GM19463 (cell line): Measurements from ENCODE around the gene HLA-DRA.

ENCODE experiments used
- ATAC-seq: cut with Tn5 transposase; IDR thresholded peaks from one replicate; pipeline ENCODE4 v1.9.1; 2021; ENCODE audit warnings: mild to moderate bottlenecking, moderate library complexity; ENCODE audit not compliant: unreplicated experiment

The HLA-DRA gene

DNA sequence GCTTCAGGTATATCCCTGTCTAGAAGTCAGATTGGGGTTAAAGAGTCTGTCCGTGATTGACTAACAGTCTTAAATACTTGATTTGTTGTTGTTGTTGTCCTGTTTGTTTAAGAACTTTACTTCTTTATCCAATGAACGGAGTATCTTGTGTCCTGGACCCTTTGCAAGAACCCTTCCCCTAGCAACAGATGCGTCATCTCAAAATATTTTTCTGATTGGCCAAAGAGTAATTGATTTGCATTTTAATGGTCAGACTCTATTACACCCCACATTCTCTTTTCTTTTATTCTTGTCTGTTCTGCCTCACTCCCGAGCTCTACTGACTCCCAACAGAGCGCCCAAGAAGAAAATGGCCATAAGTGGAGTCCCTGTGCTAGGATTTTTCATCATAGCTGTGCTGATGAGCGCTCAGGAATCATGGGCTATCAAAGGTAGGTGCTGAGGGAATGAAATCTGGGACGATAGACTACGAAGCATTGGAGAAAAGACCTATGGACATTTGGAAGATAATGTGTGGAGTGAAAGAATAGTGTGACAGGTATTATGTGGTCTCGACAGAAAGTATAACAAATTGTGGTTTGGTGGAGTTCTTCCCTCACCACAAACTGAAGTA is at the start of gene HLA-DRA:
TSS of gene HLA-DRA (plus strand) at position 286 of the 613 bp plus-strand sequence. CDS start at position 350, 64 bp downstream.
- ATAC-seq: peak; percentile 46

DNA sequence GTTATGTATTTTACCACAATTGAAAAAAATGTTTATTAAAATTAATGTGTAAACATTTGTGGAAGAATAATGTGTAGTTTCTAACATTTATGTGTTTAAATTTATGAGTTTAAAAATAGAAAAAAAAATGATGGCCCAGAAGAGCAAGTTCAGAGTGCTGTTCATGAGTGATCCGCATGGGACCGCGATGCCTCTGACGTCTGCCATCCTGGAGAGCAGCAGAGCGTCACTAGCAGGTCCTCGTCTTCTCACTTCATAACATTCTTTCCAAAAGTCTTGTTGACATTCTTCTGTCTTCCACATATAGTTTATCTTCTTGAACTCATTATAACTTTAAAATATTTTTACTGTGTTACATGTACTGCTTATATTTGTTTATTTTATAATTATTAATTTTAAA is 48.2 kb upstream of the HLA-DRA start:
- ATAC-seq: no peak

DNA sequence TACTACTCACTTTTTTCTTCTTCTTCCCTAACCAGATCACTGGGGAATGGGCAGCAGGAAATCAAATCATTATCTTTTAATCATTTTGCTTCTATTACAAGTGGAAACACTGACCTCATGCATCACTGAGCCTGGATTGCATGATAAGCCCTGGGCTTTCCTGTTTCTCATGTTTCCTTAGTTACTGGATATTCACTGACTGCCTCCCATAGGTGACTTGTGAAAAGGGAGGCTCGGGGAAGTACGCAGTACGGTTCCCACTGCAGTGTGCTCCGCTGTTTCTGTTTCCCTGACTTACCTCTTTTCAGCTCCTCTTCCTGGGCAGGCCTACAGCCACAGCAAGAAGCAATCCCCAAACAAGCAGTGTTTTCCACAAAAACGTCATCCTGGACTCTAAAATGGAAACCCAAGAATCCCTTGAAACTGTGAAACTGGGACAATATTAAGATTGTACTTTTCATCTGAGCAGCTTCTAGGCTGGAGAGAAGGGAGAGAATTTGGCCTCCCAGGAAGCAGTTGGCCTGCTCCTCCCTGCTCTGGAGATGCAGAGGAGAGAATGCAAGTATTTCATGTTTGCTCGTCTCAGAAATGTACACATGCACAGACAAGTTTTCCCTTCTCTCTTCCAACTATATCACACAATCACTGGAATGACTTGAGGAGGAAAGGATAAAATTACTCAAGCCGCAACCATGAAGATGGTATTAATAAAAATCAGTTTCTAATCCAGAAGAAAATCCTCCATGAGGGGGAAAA is 45.8 kb upstream of the HLA-DRA start:
- no peak for ATAC-seq

DNA sequence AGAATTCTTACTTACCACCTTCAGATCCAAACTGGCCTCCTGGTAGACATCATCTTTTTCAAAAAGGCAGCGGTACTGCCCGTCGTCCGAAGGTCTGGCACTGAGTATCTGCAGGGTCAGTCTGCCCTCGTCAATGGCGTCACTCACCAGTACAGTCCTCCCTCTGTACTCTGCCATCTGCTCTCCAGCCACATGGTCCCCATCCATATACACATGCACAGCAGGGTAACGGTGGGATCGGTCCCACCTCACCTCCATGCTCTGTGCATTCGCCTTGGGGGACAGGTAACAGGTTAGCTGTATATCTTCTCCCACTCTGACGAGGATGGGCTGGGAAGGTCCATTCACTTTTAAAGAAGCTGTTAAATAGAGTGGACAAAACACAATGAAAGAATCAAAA is 43.7 kb upstream of the HLA-DRA start:
- ATAC-seq: no peak

DNA sequence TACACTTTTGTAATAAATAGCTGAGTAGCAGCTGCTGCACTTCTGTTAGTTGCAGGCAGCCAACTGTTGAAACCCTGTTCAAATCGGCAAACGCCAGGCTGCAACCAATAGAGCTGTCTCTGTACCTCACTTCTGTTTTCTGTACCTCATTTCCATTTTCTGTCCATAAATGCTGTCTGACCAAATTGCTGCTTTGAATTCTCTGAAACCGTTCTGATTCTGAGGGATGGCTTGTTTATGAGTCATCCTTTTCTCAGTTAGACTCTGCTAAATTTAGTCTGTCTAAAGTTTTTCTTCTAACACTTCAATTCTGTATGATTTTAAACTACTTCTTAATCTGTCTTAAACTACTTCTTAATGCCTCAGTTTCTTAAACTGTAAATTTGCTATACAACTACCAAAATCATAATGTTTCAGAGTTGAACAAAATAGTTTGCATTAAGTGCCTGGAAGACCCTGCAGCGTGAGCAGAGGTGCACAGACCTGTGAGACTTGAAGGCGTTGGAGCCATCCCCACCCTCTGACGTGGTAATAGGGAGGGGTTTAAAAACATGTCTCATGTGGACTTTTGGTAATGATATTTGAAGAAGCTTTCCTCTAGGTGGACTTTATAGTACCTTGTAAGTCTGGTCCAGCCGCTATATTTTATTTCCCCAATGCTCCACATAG is 42.3 kb upstream of the HLA-DRA start:
- ATAC-seq: peak; percentile 82

DNA sequence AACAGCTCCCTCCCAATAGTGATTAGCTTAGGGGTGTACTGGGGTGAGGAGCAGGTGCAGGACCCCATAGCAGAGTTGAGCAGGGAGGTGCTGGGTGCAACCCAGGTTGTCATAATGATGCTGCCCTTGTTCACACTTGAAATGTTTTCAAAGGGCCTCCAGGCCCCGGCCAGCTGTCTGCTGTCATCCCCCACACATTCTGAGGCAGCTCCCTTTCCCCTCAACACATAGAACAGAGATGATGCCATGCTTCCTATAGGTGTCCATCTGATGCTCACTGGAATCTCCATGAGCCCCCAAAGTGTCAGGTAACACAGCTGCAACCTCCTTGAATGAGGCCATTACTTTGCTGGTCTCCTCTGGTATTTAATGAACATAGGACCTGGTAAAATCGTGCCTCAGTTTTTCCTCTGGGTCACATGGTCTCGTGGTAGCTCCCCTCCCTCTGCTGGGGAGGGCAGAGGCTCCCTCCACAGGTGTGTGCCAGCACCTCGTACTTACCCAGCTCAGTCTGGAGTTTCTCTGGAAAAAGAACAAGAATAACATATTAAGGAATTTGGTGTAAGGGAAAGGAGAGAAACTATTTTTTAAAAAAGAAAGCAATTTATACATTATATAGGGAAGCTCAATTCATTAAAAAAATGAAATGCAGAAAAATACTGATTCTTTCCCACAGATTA is 38.3 kb upstream of the HLA-DRA start:
- ATAC-seq: no peak

DNA sequence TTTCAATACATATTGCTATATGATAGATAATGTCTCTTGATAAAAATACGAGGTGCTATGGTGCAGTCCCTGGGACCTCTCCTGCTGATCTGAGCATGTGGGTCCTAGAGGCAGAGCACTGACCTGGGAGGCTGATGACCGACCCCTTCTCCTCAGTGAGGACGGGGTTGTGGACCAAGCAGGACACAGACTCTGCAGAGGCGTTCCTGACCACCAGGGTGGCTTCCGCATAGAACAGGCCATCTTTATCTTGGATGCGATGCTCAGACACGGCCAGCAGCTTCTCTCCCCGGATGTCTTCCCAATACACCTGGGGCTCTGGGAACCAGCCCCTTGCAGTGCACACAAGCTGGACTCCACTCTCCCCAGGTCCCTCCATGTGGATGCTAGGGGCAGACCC is 36.9 kb upstream of the HLA-DRA start:
- no peak for ATAC-seq

DNA sequence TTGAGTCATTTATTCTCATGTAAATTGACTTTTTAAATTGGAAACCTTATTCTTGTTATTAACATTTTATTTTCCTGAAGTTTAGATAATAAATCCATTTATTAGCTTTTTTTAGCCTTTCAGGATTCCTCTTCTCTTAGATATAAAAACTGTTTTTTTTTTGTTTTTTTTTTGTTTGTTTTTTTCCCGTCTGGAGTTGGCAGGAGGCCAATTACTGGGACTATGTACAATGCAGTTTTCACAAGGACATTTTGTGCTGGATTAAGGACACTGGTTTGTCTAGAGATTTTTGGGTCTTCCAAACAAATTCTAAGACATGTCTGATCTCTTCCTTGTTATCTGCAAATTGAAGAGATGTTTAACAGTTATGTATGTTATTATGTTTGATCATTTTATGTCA is 34.0 kb upstream of the HLA-DRA start:
- ATAC-seq: no peak

DNA sequence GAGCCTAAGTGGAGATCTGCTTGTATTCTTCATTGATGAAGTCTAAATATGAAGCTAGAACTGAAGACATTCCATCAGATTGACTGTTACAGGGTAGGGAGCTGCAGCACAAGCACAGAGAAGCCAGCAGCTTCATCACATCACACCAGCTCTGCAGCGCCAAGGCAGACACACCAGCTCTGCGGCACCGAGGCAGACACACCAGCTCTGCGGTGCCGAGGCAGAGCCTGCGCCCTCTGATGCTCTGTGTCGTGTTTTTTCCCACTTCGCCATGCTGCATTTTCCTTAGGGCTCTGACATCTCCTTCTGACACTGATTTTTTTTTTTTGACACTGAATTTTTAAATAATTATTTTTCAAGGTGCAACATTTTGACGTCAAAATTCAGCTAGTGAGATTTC is 33.5 kb upstream of the HLA-DRA start:
- no peak for ATAC-seq

DNA sequence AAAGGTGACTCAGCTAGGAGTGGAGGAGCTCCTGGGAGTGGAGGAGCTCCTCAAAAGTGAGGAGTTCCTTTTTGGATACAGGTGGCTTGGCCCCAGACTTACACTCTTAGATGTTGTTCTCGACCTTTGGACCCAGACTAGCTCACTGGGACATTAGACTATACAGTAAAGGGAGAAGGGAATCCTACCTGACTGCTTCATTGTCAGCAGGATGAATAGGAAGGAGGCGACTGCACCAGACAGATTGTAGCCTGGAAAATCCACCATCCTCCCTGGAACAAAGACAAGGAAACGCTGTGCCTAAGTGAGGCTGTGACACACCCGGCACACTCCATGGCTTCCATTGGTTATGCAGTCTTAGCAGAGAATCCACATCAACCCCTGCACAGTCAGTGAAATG is 32.8 kb upstream of the HLA-DRA start, which contains the start of gene BTNL2:
TSS of gene BTNL2 (minus strand) at position 325 of the 400 bp plus-strand sequence. CDS start at position 267, 58 bp downstream.
- ATAC-seq: no peak

DNA sequence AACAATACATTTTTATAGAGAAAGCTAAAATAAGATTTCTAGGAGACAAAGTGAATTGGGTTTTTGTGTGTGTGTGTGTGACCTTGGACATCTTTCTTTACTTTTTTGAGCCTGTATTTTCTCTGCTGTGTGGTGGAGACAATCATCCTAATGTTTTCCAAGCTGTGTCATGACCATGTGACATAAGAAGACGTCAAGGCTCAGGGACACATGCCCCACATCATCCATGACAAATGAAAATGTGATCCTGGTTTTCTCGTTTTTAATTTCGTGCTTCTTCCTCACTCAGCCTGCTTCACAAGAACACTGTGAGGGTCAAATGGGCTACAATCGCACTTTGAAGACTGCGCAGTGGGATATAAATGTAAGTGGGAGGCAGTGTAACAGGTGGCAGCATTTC is 28.8 kb upstream of the HLA-DRA start:
- no peak for ATAC-seq

DNA sequence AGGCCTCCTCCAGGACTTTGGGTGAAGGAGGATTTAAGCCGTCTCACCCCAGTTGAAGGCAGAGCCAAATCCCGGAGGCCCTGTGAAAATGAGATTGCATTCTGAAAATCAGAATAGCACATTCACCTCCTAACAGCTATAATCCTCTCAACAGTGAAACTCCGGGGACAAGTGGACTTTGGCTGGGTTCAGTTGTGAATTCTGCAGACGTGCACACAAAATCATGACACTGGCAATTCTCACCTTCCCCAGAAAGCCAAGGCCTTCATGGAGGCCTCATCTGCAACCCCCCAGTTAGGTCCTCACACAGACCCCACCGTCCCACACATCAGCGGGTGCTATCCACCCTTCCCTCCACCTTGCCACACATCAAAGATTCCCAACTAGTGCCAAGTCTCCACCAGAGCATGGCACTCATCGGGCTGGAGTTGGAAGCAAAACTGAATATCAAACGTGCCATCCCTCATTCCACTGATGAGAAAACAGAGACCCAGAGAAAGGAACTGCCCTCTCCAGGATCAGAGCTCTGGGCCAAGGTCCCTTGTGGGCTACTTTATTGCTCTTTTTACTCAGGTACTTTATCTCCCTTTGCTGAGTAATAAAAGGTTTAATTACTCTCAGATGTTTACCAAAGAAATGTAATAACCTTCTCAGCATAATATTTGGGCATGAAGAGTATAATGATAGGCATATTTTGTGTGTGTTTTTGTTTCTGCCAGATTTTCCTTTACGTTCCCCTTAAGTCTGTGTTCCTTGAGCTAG is 27.9 kb upstream of the HLA-DRA start:
- ATAC-seq: no peak

DNA sequence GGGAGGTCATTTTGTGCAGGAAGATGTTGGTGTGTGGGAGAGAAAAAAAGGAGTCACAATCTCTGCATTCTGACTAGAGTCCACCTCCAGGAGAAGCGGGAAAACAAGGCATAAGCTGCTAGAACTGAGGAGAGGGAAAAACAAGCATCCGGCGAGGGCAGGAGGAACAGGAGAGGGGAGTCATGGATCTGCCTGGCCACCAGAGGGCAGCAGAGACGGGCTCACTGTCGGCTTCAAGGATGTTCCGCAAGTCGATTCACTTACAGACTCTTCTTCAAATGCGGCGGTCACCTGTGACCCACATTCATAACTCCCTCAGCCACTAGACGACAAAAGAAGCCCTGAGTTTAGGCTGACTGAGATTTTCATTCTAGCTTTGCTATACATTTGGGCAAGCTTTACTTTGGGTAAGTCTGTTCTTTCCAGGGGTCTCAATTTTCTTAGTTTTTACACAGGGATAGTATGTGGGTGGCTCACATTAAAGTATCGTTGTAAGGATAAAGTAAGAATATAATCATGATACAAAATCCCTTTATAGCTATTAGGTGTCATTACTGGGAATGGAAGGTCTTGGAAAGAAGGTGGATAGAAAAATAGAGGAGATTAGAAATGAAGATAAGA is 26.1 kb upstream of the HLA-DRA start:
- no peak for ATAC-seq

DNA sequence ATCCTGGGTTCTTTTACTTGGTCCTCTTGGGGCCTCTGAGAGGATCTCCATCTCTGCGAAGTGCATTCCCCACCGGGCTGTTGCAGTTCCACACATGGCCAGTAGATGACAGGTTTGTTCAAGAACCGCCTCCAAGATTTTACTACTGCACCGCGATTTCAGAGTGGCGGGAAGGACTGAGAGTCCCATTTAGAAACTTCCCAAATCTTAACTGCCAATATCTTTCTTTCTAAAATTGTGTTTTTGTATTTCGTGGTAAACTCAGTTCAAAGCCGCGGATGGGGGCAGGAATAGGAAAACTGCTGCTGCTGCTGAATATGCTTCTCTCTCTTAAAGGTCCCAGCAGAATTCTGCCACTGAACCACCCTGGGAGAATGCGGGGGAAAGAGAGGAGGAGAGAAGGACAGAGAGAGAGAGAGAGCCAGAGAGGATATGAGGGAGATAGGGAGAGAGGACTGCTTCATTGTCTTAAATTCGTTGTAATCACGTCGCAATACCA is 24.1 kb upstream of the HLA-DRA start:
- ATAC-seq: no peak

DNA sequence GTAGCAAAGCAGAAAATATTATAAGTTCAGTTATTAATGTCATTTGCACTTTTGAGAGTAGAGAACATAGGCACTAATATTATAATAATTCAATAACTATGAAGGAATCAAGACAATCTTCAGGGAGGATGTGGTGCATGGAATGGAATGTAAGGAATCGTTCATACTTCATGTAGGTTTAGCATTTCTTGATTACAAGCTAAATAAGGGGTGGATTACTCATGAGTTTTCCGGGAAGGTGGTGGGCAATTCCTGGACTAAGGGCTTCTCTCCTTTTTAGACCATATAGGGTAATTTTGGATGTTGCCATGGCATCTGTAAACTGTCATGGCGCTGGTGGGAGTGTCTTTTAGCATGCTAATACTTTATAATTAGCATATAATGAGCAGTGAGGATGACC is 23.7 kb upstream of the HLA-DRA start:
- ATAC-seq: no peak

DNA sequence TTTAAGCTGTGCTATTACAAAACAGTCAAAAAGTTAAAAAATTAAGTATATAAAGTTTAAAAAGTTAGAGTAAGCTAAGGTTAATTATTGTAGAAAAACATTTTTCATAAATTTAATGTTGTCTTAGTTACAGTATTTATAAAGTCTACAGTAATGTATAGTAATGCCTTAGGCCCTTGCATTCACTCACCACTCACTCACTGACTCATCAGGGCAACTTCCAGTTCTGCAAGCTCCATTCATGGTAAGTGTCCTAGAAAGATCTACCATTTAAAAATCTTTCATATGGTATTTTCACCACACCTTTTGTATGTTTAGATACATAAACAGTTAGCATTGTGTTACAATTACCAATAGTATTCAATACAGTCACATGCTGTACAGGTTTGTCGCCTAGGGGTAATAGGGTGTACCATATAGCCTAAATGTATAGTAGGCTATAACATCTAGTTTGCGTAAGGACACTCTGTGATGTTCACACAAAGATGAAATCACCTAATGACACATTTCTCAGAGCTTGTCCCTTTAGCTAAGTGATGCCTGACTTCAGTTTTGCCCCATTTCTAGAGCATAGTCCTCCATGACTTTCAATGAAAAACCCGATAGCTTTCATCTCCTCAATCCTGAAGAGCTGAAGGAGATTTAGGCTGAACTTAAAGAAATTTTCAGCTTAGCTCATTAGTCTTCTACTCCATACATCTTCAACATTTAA is 14.9 kb upstream of the HLA-DRA start:
- no peak for ATAC-seq

DNA sequence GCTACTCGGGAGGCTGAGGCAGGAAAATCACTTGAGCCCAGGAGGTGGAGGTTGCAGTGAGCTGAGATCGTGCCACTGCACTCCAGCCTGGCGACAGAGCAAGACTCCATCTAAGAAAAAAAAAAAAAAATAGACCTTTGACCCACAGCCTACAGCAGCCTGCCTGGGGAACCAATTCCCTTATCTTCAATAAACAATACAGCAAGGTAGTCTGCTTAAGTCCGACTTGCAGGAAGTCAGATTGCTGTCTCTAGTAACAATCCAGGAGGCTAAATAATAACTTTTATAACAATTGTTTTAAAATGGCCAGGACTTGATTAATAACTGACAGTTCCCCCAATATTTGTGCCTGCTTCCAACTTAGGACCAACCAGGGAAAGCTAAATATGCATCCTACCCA is 13.3 kb upstream of the HLA-DRA start:
- ATAC-seq: no peak

DNA sequence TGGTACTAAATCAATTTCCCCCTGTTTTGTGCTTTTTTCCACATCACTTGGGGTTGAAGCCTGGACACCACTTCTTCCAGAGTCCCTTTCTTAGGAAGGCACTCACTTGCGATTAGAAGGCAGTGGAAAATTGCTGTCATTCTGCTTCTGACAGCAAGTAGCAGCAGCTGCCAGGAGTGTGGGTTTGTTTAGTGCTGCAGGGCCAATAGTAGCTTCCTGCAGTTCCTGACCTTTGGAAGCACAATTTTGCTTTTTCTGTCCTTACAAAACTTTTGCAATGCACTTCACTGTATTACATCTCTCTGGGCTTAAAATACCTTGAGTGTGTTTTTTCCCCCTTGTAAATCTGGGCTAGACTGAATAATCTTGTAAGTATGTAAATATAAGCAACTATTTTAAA is 12.5 kb upstream of the HLA-DRA start:
- ATAC-seq: no peak

DNA sequence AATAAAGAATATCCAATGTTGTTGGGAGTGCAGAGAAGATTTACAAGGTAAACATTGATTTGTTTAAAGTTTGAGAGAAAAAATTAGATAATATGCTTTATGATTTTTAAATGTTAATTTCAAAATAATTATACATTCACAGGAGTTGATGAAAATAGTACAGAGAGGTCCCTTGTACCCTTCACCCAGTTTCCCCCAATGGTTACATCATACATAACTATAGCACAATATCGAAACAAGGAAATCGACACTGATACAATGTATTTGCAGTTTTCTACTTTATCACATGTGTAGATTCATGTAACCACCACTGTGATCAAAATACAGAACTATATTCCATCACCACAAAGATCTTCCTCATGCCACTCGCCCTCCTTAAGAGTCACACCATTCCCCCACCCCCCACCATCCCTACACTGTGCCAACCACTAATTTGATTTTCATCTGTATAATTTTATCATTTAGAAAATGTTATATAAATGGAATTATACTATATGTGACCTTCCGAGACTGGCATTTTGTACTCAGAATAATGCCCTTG is 11.7 kb upstream of the HLA-DRA start:
- ATAC-seq: no peak
